Thymus (tissue), 11 donors: ENCODE results near the gene CHD5. TPM values are rescaled to one million over a fixed set of nuclear protein-coding genes. Genes with fewer than 3 reads are reported as not detected.

Experiments used
- DNase-seq, 9 donors: peaks; one replicate each; pipeline ENCODE4 v3.0.0-alpha.2; 2013; ENCODE audit warnings: low spot score in 9 of 9, low read depth in 6 of 9, missing footprints in 1 of 9
- H3K27ac ChIP-seq, 2 donors: one replicate each; pipeline ENCODE4 v1.5.1; 2013; ENCODE audit warnings: control low read depth in 1 of 2, low read depth in 1 of 2, low read length in 1 of 2, mild to moderate bottlenecking in 1 of 2, moderate library complexity in 1 of 2
- H3K27me3 ChIP-seq, 2 donors: one replicate each; pipeline ENCODE4 v1.5.1; 2013; ENCODE audit warnings: low read length in 1 of 2; ENCODE audit not compliant: control insufficient read depth in 2 of 2, insufficient read depth in 1 of 2
- H3K36me3 ChIP-seq, 2 donors: one replicate each; pipeline ENCODE4 v1.5.1; 2013; ENCODE audit warnings: low read length in 1 of 2, mild to moderate bottlenecking in 1 of 2, moderate library complexity in 1 of 2; ENCODE audit not compliant: control insufficient read depth in 2 of 2, insufficient read depth in 2 of 2
- H3K4me1 ChIP-seq, 2 donors: one replicate each; pipeline ENCODE4 v1.5.1; 2013; ENCODE audit warnings: low read length in 2 of 2; ENCODE audit not compliant: control insufficient read depth in 2 of 2, insufficient read depth in 2 of 2
- H3K4me3 ChIP-seq, 2 donors: one replicate each; pipeline ENCODE4 v1.5.1; 2013; ENCODE audit warnings: low read length in 2 of 2, control low read depth in 1 of 2, mild to moderate bottlenecking in 1 of 2
- H3K9me3 ChIP-seq, 2 donors: one replicate each; pipeline ENCODE4 v1.5.1; 2013; ENCODE audit warnings: low read length in 1 of 2, mild to moderate bottlenecking in 1 of 2; ENCODE audit not compliant: control insufficient read depth in 2 of 2, insufficient read depth in 1 of 2
- WGBS: extraction: QIAGEN DNeasy Blood & Tissue Kit; methylation state at CpG from one replicate; pipeline ENCODE4 v1.1.7; 2013; 5-methylcytosine and 5-hydroxymethylcytosine counted together
- polyA plus RNA-seq: library from polyadenylated mRNA; stranded (reverse); fragments of 200-250 nt; gene quantifications from one replicate; pipeline ENCODE4 v1.2.3, GENCODE V29; 2013
- total RNA-seq: library from RNA; stranded (reverse); fragments of 120-200 nt; gene quantifications from one replicate; pipeline ENCODE4 v1.2.4, GENCODE V29; 2013
- donor health status: healthy.

CHD5 gene
- total and polyA plus RNA-seq, 2 donors = 0.28 to 0.98 TPM

GRCh38 chr1:6133146-6133895, 46.8 kb downstream of the CHD5 start:
- DNase-seq = no peak
- 98% methylated on average over 15 of the region's 15 CpGs for WGBS
- no peak overlapping the region for H3K4me3 ChIP-seq

DNA sequence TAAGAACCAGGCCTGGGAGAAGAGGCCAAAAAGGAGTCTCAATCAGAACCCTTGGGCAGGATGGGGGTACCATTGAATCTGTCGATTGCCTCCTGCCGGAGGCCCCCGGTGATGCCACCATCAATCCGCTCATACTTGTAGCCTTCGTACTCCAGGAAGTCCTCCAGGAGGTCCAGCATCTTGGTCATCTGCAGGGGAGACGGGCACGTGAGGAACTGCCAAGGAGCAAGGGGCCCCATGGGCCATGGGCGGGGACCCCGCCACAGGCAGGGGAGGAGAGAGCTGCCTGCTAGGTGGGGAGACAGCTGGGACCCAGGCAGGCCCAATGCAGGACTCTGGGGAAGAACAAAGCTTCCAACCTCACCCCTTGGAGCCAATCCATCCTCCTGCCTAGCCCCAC, 48.6 kb downstream of the CHD5 start:
- Histone ChIP-seq H3K4me3 (no peak overlapping the region), H3K27ac (no peak overlapping the region), H3K36me3 (no peaks in the 10 kb centered on the region), H3K4me1 (no peaks in the 10 kb centered on the region), H3K9me3 (peaks cover 0 to 20% of the 10 kb centered on the region in 2 donors), H3K27me3 (peaks cover 0 to 8% of the 10 kb centered on the region in 2 donors)
- DNase-seq = no peak
- 97% methylated on average over 9 of the region's 9 CpGs for WGBS

More at GRCh38 chr1:6133146-6133895, 46.8 kb downstream of the CHD5 start:
- Histone ChIP-seq H3K27ac (no peak overlapping the region), H3K27me3 (peaks cover 0 to under 1% of the 10 kb centered on the region in 2 donors), H3K9me3 (peaks cover 0 to 16% of the 10 kb centered on the region in 2 donors), H3K4me1 (no peaks in the 10 kb centered on the region), H3K36me3 (no peaks in the 10 kb centered on the region)

- Histone ChIP-seq H3K4me3 (no peak overlapping the region), H3K27me3 (peaks cover 0 to 8% of the 10 kb centered on the region in 2 donors), H3K4me1 (no peaks in the 10 kb centered on the region), H3K9me3 (peaks cover 0 to 20% of the 10 kb centered on the region in 2 donors), H3K36me3 (no peaks in the 10 kb centered on the region), H3K27ac (no peak overlapping the region)
- 96% methylated on average over 7 of the region's 7 CpGs for WGBS
- no peak for DNase-seq
Measured at GRCh38 chr1:6130596-6130995, 49.5 kb downstream of the CHD5 start.

DNA sequence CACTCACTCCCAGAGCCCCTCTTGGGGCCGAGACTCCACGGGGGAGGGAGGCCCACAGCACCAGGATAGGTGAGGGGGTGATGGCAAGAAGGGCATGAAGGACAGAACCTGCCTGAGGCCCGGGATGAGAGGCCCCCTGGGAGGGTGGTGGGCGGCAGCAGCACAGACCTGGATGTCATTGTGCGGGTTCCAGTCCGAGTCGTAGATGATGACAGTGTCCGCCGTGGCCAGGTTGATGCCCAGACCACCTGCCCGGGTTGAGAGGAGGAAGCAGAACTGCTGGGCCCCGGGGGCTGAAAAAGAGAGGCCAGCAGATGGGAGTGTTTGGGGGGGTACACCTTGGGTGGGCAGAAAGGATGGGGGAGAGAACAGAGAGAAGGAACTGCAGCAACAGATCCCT, 50.1 kb downstream of the CHD5 start:
- H3K9me3 ChIP-seq = peaks cover 0 to 20% of the 10 kb centered on the region in 2 donors
- DNase-seq = no peak
- no peaks in the 10 kb centered on the region for H3K4me1 ChIP-seq
- WGBS = 88% methylated on average over 11 of the region's 11 CpGs
- H3K4me3 ChIP-seq = no peak overlapping the region
- H3K27me3 ChIP-seq = peaks cover 0 to 8% of the 10 kb centered on the region in 2 donors
- no peak overlapping the region for H3K27ac ChIP-seq
- H3K36me3 ChIP-seq = no peaks in the 10 kb centered on the region

DNA sequence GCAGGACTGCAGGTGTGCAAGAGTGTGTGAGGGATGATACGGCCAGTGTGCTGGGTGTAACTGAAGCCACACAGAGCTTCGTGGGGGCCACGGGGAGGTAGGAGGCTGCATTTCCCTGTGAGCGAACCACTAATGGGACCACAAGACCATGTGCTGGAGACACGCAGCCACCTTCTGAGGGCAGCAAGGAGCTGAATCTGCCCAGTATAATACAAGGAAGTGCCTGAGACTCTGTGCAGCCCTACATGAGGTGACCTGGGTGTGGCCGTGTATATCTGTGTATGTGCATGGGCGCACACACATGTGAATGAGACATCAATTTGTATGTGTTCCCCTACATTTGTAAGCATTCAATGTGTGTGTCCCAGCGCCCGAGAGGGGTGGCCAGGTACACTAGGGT, 50.8 kb downstream of the CHD5 start:
- Histone ChIP-seq H3K4me3 (no peak overlapping the region), H3K4me1 (no peaks in the 10 kb centered on the region), H3K9me3 (peaks cover 0 to 20% of the 10 kb centered on the region in 2 donors), H3K36me3 (no peaks in the 10 kb centered on the region), H3K27me3 (peaks cover 0 to 8% of the 10 kb centered on the region in 2 donors), H3K27ac (no peak overlapping the region)
- no peak for DNase-seq
- 85% methylated on average over 9 of the region's 9 CpGs for WGBS

DNA sequence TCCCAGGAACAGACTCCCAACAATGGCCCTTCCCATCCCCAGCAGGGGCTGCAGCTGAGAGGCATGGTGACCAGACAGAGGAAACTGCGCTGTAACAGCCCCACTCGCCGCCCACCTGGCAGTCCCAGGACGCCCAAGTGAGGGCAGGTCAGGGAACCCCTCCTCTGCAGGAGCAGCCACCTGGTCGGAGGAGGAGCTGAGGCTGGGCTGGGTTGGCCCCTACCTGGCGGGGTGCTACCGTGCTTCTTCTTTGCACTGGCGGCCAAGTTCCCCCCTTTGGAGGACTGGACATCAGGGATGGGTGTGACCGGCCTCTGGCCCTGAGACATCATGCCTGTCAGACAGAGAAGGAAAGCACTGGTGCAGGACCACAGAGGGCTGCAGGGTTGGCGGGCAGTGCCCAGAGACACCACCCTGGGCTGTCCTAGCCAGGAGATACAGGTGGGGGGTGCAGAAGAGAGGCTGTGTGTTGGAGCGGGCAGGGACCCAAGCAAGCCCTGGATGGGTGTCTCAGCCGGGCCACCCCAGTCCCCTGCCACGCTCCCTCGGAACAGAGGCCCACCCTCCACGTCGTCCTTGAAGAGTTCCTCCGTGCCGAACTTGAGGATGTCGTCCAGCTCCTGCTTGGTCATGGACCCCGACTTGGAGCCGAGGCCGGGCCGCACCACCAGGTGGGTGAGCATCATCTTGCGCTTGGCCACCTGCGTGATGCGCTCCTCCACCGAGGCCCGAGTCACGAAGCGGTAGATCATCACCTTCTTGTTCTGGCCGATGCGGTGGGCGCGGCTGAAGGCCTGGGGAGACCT, 51.6 kb downstream of the CHD5 start:
- 98% methylated on average over 34 of the region's 34 CpGs for WGBS
- peaks cover 0 to 8% of the 10 kb centered on the region in 2 donors for H3K27me3 ChIP-seq
- no peak overlapping the region for H3K27ac ChIP-seq
- H3K4me1 ChIP-seq = no peaks in the 10 kb centered on the region
- H3K9me3 ChIP-seq = peaks cover 0 to 13% of the 10 kb centered on the region in 2 donors
- no peaks in the 10 kb centered on the region for H3K36me3 ChIP-seq
- H3K4me3 ChIP-seq = no peak overlapping the region
- no peak for DNase-seq

GRCh38 chr1:6127587-6128163, 52.4 kb downstream of the CHD5 start:
- no peaks in the 10 kb centered on the region for H3K36me3 ChIP-seq
- H3K4me1 ChIP-seq = no peaks in the 10 kb centered on the region
- 35% methylated on average over 41 of the region's 41 CpGs for WGBS
- DNase-seq = peak in 7 of 9 donors; percentile 28 to 70 (median 43)
- H3K4me3 ChIP-seq = no peak overlapping the region
- no peak overlapping the region for H3K27ac ChIP-seq
- H3K27me3 ChIP-seq = peaks cover 0 to 8% of the 10 kb centered on the region in 2 donors
- H3K9me3 ChIP-seq = peaks cover 0 to 10% of the 10 kb centered on the region in 2 donors

- Histone ChIP-seq H3K4me1 (no peaks in the 10 kb centered on the region), H3K9me3 (peaks cover 0 to 6% of the 10 kb centered on the region in 2 donors), H3K27ac (no peak overlapping the region), H3K36me3 (no peaks in the 10 kb centered on the region), H3K4me3 (no peak overlapping the region), H3K27me3 (peaks cover 0 to 8% of the 10 kb centered on the region in 2 donors)
- 97% methylated on average over 16 of the region's 16 CpGs for WGBS
- DNase-seq = no peak
Measured at GRCh38 chr1:6126521-6127067, 53.5 kb downstream of the CHD5 start.
